A172 (cell line): ENCODE results near the gene GBF1. TPM values are rescaled to one million over a fixed set of nuclear protein-coding genes. Genes with fewer than 3 reads are reported as not detected.
"Not testable (repeated sequence)": the region's sequence is repeated elsewhere in the genome, so short reads cannot be mapped to it uniquely, and the experiment has no call there.

Experiments used
- DNase-seq: peaks from one replicate; pipeline ENCODE4 v3.0.0-alpha.2; 2015; ENCODE audit warnings: low spot score
- total RNA-seq: library from RNA; depleted of rRNA; stranded (reverse); fragments of >200 nt; shearing (Covaris generic); gene quantifications from 2 replicates; pipeline ENCODE4 v1.2.3, GENCODE V29; 2014

GBF1 gene
- total RNA-seq, 1 experiment from 2014 or later: 31.9 TPM

DNA sequence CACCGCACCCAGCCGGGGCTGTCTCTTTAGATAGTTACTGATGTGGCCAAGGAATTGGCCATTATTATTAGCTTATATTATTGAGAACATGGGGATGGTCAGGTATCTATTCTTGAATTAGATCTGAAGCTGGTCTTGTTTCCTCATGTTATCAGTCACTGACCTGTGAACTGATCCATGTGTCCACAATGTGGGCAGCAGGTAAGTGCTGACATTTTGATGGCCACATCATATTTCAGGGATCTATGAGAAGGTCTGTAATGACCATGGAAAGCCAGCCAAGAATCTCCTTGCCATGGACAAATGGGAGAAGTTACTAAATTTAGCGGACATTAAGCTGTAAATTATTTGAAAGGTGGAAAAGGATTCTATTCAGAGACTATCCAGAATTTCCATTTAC is 61.4 kb downstream of the GBF1 start:
- no peak for DNase-seq

DNA sequence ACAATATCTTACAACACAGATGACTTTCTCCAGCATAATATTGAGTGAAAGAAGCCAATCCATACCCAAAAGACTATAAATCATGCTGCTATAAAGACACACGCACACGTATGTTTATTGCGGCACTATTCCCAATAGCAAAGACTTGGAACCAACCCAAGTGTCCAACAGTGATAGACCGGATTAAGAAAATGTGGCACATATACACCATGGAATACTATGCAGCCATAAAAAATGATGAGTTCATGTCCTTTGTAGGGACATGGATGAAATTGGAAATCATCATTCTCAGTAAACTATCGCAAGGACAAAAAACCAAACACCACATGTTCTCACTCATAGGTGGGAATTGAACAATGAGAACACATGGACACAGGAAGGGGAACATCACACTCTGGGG is 63.0 kb downstream of the GBF1 start:
- not testable (repeated sequence) for DNase-seq

DNA sequence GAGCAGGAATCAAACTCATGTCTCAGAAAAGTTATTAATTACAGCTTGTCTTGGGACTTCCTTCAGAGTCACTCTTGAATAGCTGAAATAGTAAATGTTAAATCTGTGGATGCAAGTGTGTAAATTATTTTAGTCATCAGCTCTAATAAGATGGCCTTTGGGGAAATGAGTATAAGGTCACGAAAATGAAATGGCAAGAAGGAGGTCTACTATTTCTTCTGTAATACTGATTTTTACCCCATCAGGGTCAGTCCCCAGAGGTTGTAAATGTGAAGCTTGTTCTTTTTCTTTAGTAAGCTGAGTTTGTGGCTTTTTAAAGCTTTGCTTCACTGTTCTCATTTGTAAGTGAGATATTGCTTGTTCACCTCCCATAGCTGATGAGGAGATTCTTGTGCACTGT is 63.9 kb downstream of the GBF1 start:
- DNase-seq: no peak

DNA sequence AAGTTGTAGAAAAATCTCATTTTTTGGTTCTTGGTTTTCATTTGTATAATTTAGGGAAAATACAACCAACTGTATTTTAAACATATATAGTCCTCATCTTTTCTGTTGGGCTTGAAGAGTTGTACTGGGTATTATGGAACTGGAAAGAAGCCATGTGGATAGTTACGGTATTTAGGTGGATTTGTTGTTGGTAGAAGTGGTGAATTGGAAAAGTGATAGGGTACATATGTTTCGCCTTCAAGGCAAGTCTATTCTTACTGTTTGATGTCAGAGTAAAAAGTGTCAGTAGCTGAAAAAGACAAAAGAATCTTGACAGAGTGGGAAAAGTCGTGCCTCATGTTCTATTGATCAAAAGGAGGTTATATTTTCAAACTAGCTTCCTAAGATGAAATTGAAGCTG is 64.6 kb downstream of the GBF1 start:
- no peak for DNase-seq

DNA sequence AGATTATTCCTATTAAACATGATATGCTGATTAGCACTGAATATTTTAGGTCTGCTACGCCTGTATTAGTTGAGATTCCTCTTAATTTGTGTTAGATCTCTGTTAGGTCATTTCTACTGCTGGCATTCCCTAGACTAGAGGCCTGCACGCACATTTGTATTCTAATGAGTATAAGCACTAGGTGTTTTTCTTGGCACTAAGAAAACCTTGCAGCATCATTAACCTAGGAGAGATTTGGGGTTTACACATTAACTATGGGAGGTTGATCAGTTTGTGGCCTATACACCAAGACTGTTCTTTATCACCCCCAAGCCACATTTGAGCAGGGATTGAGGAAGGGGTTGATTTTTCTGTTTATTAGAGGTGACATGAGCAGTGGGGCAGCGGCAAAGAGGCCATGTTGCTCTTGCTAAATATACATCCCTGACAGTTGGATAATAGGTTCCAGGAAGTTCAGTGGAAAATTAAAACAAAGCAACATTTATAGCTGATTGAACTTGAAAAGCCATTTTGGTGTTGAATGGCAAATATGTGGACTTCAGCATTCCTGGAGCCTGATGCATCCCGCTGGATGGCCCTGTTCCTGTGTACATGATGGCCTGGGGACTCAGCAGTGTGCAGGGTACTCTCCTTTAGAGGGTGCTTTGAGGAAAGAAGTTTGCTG is 65.2 kb downstream of the GBF1 start:
- DNase-seq: peak; percentile 25

DNA sequence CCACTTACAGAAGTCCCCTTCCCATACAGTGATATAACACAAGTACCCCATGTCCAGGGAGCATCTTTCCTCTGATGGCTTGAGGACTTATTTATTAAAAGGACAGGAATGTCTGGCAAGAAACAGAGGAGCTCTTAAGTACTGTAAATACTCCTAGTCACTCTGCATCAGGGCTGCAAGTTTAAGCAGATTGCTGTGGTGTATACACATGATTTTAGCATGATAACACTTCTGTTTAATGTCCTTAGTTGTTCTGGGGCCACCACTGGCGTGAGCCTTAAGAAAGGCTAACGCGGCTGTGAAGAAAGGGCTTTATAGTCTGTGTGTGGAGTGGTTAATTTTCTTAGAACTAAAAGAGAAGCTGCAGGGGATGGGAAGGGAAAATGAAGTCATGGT is 65.7 kb downstream of the GBF1 start:
- DNase-seq: no peak

DNA sequence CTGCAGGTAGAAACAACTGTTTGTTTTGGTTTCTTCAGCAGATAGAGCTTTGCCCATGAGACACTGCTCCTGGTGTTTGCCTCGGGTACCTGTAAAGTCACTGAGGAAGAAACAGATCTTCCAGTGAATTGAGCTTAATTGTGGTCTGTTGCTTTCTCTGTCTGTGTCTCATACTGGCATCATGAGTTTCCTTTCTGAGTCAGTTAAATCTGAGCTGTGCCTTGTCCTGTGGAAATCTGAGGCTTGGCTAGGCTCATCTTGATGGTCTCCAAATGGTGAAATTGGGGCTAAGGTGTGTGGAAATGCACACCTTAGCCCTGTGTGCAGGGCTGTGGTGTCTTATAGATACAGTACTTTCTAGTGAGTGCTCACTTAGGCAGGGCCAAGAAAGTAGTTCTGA is 67.4 kb downstream of the GBF1 start:
- no peak for DNase-seq

DNA sequence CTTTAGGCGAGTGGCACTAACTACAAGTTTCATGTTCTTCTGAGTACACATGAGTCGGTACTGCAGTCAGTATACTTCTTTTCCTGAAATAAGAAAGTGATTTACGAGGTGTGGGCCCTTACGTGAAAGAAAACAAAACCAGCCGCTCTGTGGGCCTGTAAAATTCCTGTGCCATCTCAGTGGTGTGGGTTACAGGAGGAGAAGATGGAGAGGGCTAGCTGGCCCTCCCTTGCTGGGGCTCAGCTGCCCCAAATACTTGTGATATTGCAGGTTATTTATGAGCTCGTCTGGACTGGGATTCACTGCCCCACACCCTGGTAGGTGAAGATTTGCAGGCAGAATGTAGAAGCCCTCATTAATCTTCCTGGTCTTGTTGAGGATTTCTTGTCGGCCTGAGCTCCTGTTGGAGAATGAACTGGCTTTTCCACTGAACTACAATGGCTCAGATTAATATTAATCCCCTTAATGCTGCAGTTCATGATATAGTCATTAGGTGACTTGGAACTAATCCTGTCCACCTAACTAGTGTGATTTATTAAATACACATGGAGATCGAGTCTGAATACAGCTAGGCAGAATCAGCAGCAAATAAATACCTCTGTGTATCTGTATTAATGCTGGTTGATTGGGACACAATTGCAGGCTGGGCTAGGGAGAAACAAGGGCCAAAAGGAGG is 68.0 kb downstream of the GBF1 start:
- peak; percentile 13 for DNase-seq

DNA sequence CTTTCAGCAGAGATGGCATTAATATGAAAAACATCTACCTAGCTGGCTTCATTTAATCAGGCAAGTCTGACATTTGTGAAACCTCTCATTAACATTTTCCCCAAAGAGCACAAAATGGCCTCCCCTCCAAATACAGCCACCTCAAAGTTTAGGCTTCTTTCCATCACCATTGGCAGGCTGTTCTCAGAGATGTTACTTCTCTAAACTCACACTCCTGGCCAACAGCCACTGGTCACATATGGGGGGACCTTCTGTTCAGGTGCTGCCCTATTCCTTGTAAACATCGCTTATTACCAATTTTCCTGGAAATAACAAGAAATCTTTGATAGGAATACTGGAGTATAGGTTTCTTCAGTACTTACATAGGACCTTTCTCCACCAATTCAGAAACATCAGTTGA is 69.5 kb downstream of the GBF1 start:
- no peak for DNase-seq

DNA sequence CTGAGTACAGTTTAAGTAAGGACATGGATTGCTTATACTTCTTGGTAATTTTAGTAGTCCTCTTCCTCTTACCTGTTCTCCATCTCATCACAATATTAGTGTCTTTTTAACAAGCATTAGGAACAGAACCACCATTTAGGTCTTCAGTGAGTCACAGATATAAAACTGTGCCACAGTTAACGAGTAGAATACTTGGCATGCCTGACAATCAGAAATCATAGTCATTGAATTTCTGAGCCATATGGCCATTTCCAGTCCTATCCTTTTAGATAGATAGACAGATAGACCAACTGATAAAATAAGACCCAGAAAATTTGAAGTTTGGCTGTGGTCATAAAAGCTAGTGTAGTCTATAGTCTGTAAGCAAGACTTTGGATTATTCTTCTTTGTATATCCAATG is 71.1 kb downstream of the GBF1 start:
- no peak for DNase-seq

DNA sequence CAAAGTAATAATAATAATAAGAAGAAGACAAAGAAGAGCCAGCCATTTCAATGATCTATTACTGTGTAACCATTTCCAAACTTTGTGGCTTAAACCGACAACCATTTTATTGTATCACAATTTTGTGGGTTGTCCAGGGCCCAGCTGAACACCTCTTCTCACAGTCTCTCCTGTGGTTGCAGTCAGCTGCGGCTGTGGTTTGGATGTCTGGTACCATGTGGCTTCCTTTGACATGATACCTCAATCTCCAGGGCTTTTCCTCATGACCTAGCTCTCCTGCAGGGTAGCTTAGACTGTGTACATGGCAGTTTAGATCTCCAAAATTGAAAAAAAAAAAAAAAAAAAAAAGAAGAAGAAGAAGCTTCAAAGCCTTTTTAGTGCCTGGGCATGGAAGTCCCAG is 77.6 kb downstream of the GBF1 start:
- no peak for DNase-seq

DNA sequence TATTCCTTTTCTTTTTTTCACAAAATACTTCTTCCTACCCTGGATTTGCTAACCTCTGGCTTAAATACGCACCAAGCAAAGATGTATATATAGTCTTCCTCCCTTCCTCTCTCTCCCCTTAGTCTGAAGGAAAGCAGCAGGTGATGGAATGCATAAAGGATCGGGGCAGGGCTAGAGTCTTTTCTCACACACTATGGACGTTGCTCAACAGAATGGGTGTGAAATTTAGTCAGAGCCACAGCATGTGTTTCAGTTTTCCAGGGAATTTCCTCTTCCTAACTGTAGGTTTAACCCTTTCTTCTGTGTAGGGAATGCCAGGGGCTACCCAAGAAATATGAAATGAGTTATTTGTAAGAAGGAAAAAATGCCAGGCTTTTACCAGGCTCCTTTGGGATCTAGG is 78.7 kb downstream of the GBF1 start:
- no peak for DNase-seq

DNA sequence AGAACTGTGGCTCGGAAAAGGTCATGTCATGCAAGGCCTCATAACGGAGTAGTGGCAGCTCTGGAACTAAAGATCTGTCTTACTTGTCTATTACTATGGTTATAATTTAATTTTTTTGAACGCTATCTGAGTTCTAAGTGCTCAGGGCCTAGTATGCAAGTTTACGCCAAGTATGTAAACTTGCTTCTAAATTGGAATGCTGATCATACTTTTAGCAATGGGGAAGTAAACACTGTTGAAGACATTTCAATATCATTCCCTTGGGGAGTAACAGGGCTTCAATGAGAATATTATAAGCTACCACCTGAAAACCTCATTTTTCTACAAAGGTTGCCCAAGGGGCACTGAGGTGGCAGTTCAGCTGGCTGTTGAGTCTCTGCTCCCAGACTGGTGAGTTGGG is 80.7 kb downstream of the GBF1 start:
- no peak for DNase-seq

DNA sequence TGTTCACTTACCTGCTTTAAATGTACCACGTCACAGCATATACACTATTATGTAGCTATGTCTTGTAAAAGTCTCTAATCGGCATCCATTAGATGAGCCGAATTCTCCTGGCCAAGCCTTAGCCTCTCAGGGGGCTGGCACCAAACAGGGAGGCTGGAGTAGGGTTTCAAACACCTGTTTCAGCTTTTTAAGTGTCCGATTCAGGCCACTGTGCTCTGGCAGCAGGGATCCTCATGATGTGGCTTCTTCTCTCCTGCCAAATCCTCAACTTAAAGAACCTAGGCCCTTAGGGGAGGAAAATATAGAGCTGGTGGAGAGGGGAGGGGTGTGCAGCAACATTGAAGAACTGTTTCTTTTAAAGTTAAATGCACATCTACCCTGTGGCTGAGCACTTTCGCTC is 81.7 kb downstream of the GBF1 start:
- no peak for DNase-seq

DNA sequence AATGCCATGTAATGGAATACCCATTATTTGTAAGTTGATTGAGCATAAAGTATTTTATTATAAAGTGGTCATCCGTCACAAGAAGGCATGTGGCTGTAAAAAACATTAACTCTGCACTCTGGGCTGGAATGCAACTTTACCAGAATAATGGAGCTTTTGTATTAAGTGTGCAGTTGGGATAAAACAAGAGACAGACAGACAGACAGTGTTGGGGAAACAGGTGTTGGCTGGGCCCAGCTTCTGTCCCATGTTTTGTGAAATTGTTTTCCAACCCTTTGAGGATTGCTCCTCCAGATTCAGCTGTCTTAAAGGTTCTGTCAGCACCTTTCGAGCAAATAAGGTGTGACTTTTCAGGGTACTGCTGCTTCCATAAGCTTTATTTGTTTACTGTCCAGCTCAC is 82.3 kb downstream of the GBF1 start:
- no peak for DNase-seq

DNA sequence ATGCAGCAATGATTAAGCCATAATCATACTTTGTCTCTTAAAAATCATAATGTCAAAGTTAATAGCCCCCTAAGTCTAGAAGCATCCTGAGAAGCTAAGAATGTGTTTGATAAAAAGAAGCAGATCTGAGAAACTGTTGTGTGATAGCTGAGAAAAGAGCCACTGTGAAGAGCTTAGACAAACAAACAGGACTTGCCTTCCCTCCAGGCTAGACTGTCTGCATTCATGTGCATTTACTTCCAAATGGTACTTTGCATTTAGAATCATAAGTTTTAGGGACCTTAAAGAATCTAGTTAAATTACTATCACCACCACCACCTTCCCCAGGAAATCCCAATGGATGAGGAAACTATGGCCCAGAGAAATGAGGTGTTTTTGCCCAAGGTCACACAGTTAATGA is 87.4 kb downstream of the GBF1 start:
- no peak for DNase-seq

DNA sequence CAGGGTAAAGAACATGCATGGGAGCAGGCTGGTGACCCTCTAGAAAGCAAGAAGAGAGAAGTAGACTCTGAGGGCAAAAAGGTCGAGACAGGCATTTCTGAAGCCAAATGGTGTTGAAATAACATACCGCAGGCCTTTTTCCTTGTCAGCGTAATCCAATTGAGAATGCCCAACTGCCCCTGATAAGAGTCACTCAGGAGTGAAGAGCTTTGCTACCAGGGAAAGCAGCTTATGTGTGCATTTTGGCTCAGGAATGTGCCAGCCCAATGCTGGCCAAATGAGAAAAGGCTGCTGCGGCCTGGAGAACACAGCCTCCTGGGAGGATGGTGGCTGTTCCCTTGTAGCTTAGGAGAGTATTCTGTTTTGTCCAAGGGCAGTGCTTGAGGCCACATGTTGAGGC is 88.8 kb downstream of the GBF1 start:
- DNase-seq: no peak

DNA sequence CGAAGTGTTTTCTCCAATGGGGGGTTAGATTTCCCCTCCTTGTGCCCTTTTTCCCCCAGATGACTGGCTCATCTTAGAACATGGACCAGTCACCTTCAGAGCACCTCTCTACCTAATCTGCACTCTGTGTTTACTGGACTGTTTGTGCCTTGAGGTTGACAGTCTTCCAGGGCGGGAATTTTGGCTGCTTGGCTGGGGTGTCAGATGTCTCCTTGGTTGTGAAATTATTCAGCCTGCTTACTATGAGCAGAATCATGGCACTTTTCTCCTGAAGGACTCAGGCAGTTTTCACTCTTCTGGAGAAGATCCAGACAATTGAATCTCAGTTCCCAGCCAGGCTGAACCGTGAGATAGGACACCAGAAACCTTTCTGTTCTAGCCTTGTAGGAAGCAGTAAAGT is 89.9 kb downstream of the GBF1 start:
- no peak for DNase-seq

DNA sequence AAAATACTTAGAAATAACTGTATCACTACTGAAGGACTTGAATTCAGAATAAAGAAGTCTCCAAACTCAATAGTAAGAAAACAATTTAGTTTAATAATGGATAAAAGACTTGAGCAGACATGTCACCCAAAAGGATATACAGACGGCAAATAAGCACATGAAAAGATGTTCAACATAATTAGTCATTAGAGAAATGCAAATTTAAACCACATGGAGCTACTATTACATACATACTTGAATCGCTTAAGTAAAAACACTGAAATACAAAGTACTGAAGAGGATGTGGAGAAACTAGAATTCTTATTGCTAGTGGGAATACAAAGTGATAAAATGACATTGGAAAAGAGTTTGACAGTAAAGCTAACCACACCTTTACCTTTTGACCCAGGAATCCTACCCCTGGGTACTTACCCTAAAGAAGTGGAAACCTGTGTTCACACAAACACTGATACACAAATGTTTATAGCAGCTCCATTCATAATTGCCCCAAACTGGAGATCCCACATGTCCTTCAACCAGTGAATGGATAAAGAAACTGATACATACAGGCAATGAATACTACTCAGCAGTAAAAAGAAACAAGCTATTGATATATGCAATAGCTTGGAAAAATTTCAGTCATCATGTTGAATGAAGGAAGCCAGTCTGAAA is 95.8 kb downstream of the GBF1 start:
- DNase-seq: no peak

DNA sequence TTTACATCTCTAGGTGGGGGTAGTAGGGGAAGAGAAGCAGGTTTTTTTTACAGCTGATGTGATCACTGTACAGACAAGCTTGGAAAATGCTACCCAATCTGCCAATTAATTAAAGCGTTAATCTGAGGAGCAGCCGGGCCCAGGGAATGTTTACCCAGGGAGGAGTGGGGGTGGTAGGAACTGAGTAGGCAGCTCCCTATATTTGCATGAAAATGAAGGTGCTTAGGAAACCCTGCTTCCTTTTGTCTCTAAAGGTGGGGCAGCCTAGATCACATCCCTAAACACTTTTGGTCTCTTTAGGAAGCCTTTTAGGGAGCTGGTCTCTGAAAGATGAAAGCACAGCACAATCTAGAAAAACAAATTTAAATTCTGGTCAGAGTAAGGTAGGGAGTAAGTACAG is 97.1 kb downstream of the GBF1 start:
- DNase-seq: peak; percentile 26

DNA sequence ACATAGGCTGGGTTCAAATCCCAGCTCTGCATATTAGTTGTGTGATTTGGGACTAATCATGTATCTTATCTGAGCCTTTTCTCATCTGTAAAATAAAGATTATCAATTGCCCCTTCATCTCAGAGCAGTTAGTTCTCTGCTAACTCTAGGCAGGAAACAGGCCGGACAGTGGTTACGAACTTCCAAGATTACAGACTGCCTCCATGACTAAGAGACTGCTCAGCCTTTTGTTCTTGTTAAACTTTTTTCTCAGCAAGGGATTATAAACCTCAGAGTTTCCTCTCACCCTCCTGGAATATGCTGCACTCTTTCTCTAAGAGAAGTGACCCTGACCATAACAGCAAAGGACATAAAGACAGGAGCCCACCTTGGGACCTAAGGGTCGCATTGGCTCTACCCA is 97.6 kb downstream of the GBF1 start:
- peak; percentile 81 for DNase-seq

DNA sequence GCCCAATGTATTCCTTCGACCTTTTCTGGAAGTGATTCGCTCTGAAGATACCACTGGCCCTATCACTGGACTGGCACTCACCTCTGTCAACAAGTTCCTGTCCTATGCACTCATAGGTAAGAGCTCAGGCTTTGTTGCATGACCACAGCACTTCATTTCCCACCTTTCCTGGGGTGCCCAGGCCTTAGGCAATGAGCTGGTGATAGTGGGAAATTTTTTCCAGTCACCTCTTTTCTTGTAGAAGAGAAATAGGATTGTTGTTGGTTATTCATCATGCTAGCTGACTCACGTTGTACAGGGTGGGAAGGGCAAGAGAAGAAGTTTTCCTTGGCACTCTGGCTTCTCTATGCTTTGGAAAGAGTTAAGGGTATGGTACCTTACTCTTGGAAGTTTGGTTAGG is 98.7 kb downstream of the GBF1 start:
- peak; percentile 47 for DNase-seq

DNA sequence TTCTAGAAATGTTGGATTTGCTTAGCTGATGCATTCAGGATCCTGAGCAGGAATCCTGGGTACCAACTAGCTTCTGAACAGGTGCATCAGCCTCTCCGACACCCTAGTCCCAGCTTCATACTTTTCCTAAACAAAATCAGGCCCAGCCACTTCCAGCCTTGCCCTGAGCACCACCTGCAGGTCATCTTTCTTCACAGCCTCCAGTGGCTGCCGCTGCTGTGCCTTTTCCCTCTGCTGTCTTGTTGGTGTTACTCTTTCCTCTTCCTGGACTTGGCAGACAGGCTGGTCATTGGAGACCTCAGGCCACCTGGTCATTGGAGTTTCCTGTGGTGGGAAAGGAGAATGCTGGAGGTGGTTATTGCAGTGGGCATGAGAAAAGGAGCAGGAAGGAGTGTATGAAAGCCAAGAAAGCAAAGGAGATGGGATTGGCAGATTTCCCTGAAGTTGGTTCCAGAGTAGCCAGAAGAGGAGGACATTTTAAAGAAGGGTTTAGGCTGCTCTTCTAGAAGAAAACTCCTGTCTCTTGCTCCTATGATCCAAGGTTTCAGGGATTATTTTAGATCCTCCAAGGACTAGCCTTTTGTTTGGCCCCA is 102.0 kb downstream of the GBF1 start:
- DNase-seq: peak; percentile 49
